Measurements from ENCODE around the gene LNX1. TPM values are rescaled to one million over a fixed set of nuclear protein-coding genes. Genes with fewer than 3 reads are reported as not detected.

Gene LNX1
- total and polyA plus RNA-seq, 2 donors (not counting 1 experiment from before 2014, with no cell fraction given) = 0.48 to 1.3 TPM

GRCh38 chr4:53587135-53587534 lies 4.2 kb downstream of the LNX1 start:
- H3K9me3 ChIP-seq (ENCODE audit: control insufficient read depth, insufficient read depth, low read depth, low read length) = no peaks in the 10 kb centered on the region
- H3K27ac ChIP-seq (ENCODE audit: insufficient read depth, low read length) = no peak overlapping the region
- H4K20me1 ChIP-seq (ENCODE audit: control insufficient read depth, extremely low read depth, insufficient read depth, low read length) = no peaks in the 10 kb centered on the region
- no peaks in the 10 kb centered on the region for H3K27me3 ChIP-seq (ENCODE audit: control insufficient read depth, insufficient read depth, low read length)
- no peaks in the 10 kb centered on the region for H3K36me3 ChIP-seq (ENCODE audit: control insufficient read depth, insufficient read depth, low read length)
- H3K79me2 ChIP-seq (ENCODE audit: control insufficient read depth, insufficient read depth, low read length) = no peaks in the 10 kb centered on the region
- no peak overlapping the region for H2AFZ ChIP-seq (ENCODE audit: low read length)
- no peak overlapping the region for H3K4me3 ChIP-seq (replicated peaks in 1 of 4; ENCODE audit: control extremely low read depth in 1 of 4, insufficient read depth in 1 of 4, low read depth in 3 of 4, low read length in 4 of 4)
- no peak for DNase-seq (ENCODE audit: low read depth in 2 of 2)
- peaks cover 7% of the 10 kb centered on the region for H3K4me1 ChIP-seq (ENCODE audit: control insufficient read depth, extremely low read depth, insufficient read depth, low read length)
- no peak overlapping the region for H3K4me2 ChIP-seq (ENCODE audit: extremely low read depth, insufficient read depth, low read length)
- no peak for TF ChIP-seq EZH2 (IDR thresholded peaks at IDR 0.05; ENCODE audit: low read length, missing control alignments)
- TF ChIP-seq CTCF (conservative IDR thresholded peaks at IDR 0.05 in 1 of 2, IDR thresholded peaks at IDR 0.05 in 1 of 2; ENCODE audit: low read depth in 1 of 2, low read length in 2 of 2) = no peak
- H3K9ac ChIP-seq (ENCODE audit: insufficient read depth, low read length) = no peak overlapping the region

DNA sequence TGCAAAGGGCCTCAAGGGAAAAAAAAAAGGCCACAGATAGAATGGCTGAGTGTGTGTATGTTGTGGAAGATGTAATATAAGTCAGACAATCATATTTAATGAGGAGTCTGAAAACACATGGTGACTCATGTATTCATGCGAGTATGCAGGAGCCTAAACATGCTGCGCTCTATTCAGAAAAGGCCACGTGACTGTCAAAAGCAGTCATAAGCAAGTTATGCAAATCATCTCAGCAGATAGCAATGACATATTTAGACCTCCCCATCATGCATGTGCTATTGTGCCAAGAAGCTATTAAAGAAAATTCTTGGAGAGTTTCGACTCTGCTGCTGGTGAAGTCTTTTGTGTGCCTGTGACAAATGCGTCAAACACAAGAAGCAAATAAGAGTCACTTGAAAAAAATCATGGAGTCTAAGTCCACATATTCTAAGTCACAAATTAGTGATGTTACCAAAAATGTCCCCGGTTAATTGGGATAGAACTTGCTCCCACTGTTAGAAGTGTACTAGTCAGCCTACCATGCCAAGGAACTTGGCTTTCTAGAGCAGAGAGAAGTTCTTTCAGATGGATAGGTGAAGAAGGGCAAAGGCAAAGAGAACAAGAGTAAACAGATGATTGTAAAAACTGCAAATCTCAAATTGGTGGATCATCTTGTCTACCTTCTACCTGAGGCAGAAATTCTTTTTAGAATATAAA lies 5.0 kb downstream of the LNX1 start:
- H3K27me3 ChIP-seq (ENCODE audit: control insufficient read depth, insufficient read depth, low read length) = no peaks in the 10 kb centered on the region
- no peaks in the 10 kb centered on the region for H3K36me3 ChIP-seq (ENCODE audit: control insufficient read depth, insufficient read depth, low read length)
- H3K9ac ChIP-seq (ENCODE audit: insufficient read depth, low read length) = no peak overlapping the region
- H2AFZ ChIP-seq (ENCODE audit: low read length) = no peak overlapping the region
- H3K4me2 ChIP-seq (ENCODE audit: extremely low read depth, insufficient read depth, low read length) = no peak overlapping the region
- H3K4me3 ChIP-seq (replicated peaks in 1 of 4; ENCODE audit: control extremely low read depth in 1 of 4, insufficient read depth in 1 of 4, low read depth in 3 of 4, low read length in 4 of 4) = no peak overlapping the region
- no peaks in the 10 kb centered on the region for H3K9me3 ChIP-seq (ENCODE audit: control insufficient read depth, insufficient read depth, low read depth, low read length)
- DNase-seq (ENCODE audit: low read depth in 2 of 2) = peak; percentile 96
- peaks cover 7% of the 10 kb centered on the region for H3K4me1 ChIP-seq (ENCODE audit: control insufficient read depth, extremely low read depth, insufficient read depth, low read length)
- no peaks in the 10 kb centered on the region for H3K79me2 ChIP-seq (ENCODE audit: control insufficient read depth, insufficient read depth, low read length)
- TF ChIP-seq CTCF (conservative IDR thresholded peaks at IDR 0.05 in 1 of 2, IDR thresholded peaks at IDR 0.05 in 1 of 2; ENCODE audit: low read depth in 1 of 2, low read length in 2 of 2) = no peak
- TF ChIP-seq EZH2 (IDR thresholded peaks at IDR 0.05; ENCODE audit: low read length, missing control alignments) = no peak
- H3K27ac ChIP-seq (ENCODE audit: insufficient read depth, low read length) = no peak overlapping the region
- no peaks in the 10 kb centered on the region for H4K20me1 ChIP-seq (ENCODE audit: control insufficient read depth, extremely low read depth, insufficient read depth, low read length)

GRCh38 chr4:53584658-53585057 lies 6.6 kb downstream of the LNX1 start:
- Histone ChIP-seq H3K36me3 (ENCODE audit: control insufficient read depth, insufficient read depth, low read length) (no peaks in the 10 kb centered on the region), H3K27me3 (ENCODE audit: control insufficient read depth, insufficient read depth, low read length) (no peaks in the 10 kb centered on the region), H3K4me1 (ENCODE audit: control insufficient read depth, extremely low read depth, insufficient read depth, low read length) (peaks cover 7% of the 10 kb centered on the region), H3K9ac (ENCODE audit: insufficient read depth, low read length) (no peak overlapping the region), H3K4me2 (ENCODE audit: extremely low read depth, insufficient read depth, low read length) (no peak overlapping the region), H3K9me3 (ENCODE audit: control insufficient read depth, insufficient read depth, low read depth, low read length) (no peaks in the 10 kb centered on the region), H3K79me2 (ENCODE audit: control insufficient read depth, insufficient read depth, low read length) (no peaks in the 10 kb centered on the region), H3K4me3 (replicated peaks in 1 of 4; ENCODE audit: control extremely low read depth in 1 of 4, insufficient read depth in 1 of 4, low read depth in 3 of 4, low read length in 4 of 4) (no peak overlapping the region), H4K20me1 (ENCODE audit: control insufficient read depth, extremely low read depth, insufficient read depth, low read length) (no peaks in the 10 kb centered on the region), H3K27ac (ENCODE audit: insufficient read depth, low read length) (no peak overlapping the region), H2AFZ (ENCODE audit: low read length) (no peak overlapping the region)
- TF ChIP-seq CTCF (conservative IDR thresholded peaks at IDR 0.05 in 1 of 2, IDR thresholded peaks at IDR 0.05 in 1 of 2; ENCODE audit: low read depth in 1 of 2, low read length in 2 of 2) (no peak), EZH2 (IDR thresholded peaks at IDR 0.05; ENCODE audit: low read length, missing control alignments) (no peak)
- no peak for DNase-seq (ENCODE audit: low read depth in 2 of 2)

Data from fibroblast of lung (primary cell).